ENCODE results near the gene MICAL2. TPM values are rescaled to one million over a fixed set of nuclear protein-coding genes. Genes with fewer than 3 reads are reported as not detected.

Gene MICAL2
- total RNA-seq, 1 experiment from 2014 or later: 69.9 TPM

GRCh38 chr11:12187399-12187798, 77.0 kb downstream of the MICAL2 start:
- DNase-seq (ENCODE audit: low read depth): no peak

GRCh38 chr11:12188548-12189317, 78.3 kb downstream of the MICAL2 start:
- in situ Hi-C loops (cut with HindIII; ENCODE audit: low pct_unique_long_range_greater_than_20kb, low sequenced_read_pairs): no loop called here
- no peak for DNase-seq (ENCODE audit: low read depth)

More at GRCh38 chr11:12187399-12187798, 77.0 kb downstream of the MICAL2 start:
- in situ Hi-C loops (cut with HindIII; ENCODE audit: low pct_unique_long_range_greater_than_20kb, low sequenced_read_pairs): no loop called here

GRCh38 chr11:12189543-12190235, 79.3 kb downstream of the MICAL2 start:
- DNase-seq (ENCODE audit: low read depth): no peak
- in situ Hi-C loops (cut with HindIII; ENCODE audit: low pct_unique_long_range_greater_than_20kb, low sequenced_read_pairs): no loop called here

DNA sequence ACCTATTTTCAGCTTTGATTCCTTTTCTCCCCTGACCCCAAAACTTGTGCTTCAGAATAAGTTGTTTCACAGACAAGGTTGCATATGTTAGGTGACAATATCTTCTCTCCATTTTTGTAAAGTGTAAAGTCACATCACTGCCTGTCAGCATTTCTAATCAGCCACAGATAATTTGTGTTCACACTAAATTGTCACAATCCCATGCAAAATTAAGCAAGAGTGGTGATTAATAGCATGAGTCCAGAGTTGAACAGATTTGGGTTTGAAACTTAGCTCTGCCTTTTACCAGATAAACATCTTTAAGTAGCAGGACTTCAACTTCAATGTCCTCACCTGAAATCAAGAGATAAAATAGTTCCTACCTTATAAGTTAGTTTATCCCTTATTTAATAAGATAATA, 80.1 kb downstream of the MICAL2 start:
- DNase-seq (ENCODE audit: low read depth): no peak
- in situ Hi-C loops (cut with HindIII; ENCODE audit: low pct_unique_long_range_greater_than_20kb, low sequenced_read_pairs): no loop called here

DNA sequence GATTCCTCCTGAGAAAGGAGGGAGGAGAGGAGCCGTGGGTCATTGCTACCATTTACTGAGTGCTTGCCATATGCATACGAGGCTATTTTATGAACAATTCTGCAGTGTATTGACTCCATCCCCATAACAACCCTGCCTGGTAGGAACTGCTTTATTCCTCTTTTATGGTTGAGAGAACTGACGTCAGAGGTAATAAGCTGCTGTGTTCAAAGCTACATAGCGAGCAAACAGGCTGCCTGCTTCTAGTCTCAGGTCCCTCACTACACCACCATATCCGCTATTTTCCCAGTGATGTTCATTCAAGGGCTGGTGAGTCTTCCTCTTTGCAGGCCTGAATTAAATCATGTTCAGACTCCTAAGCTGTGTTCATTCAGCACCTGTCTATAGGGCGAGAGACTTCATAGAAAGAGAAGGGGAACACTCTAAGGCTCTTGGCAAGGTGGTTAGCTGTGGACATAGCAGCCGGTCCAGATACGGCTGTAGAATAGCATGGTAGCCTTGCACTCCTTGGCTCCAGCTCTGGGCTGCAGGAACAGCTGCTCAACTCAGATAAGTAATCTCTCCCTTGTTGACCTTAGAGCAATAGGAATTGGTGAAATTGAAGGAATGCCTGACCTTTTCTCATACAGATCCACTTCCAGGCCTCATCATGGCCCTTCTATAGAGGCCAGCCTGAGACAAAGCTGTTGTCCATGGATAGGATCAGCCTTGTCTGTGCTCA, 82.6 kb downstream of the MICAL2 start:
- no peak for DNase-seq (ENCODE audit: low read depth)
- in situ Hi-C loops (cut with HindIII; ENCODE audit: low pct_unique_long_range_greater_than_20kb, low sequenced_read_pairs): no loop called here

- no peak for DNase-seq (ENCODE audit: low read depth)
- in situ Hi-C loops (cut with HindIII; ENCODE audit: low pct_unique_long_range_greater_than_20kb, low sequenced_read_pairs): no loop called here
Measured at GRCh38 chr11:12193515-12194336, 83.3 kb downstream of the MICAL2 start.

- DNase-seq (ENCODE audit: low read depth): no peak
- in situ Hi-C loops (cut with HindIII; ENCODE audit: low pct_unique_long_range_greater_than_20kb, low sequenced_read_pairs): no loop called here
Measured at GRCh38 chr11:12195768-12196167, 85.4 kb downstream of the MICAL2 start.

DNA sequence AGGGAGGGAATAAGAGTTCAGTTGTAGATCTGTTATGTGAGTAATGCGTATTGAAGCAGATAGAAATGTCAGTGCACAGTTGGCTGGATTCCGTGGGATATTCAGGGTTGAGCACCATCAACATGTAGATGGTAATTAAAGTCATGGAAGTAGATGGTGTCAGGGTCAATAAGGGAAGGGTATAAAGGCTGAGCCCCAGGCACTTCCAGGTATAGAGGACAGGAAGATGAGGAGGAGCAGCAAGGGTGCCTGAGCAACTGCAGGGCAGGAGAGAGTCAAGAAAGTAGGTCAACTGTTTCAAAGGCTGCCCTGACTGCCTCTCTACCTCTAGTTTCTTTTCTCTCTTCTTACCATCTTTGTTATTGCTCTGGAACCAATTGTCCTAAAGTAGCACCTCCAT, 85.9 kb downstream of the MICAL2 start:
- no peak for DNase-seq (ENCODE audit: low read depth)
- in situ Hi-C loops (cut with HindIII; ENCODE audit: low pct_unique_long_range_greater_than_20kb, low sequenced_read_pairs): no loop called here

DNA sequence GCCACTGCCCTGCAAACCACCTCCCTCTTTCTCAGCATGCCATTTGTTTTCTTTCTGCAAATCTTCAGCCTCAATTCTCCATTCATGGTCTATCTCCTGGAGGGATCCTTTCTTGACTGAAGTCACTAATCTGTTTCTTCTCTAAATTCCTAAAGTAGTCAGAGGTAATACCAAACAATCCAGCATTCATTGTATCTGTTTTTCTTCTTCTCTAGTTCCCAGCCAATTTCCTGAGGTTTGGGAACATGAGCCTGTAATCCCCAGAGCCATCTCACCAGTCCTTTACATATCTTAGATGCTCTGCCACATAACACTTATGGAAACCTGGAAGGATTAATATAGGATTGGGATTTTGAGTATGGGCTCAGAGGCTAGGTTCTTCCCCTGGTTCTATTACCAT, 86.5 kb downstream of the MICAL2 start:
- no peak for DNase-seq (ENCODE audit: low read depth)
- in situ Hi-C loops (cut with HindIII; ENCODE audit: low pct_unique_long_range_greater_than_20kb, low sequenced_read_pairs): no loop called here

- no peak for DNase-seq (ENCODE audit: low read depth)
- in situ Hi-C loops (cut with HindIII; ENCODE audit: low pct_unique_long_range_greater_than_20kb, low sequenced_read_pairs): no loop called here
Measured at GRCh38 chr11:12198251-12199222, 88.1 kb downstream of the MICAL2 start.

DNA sequence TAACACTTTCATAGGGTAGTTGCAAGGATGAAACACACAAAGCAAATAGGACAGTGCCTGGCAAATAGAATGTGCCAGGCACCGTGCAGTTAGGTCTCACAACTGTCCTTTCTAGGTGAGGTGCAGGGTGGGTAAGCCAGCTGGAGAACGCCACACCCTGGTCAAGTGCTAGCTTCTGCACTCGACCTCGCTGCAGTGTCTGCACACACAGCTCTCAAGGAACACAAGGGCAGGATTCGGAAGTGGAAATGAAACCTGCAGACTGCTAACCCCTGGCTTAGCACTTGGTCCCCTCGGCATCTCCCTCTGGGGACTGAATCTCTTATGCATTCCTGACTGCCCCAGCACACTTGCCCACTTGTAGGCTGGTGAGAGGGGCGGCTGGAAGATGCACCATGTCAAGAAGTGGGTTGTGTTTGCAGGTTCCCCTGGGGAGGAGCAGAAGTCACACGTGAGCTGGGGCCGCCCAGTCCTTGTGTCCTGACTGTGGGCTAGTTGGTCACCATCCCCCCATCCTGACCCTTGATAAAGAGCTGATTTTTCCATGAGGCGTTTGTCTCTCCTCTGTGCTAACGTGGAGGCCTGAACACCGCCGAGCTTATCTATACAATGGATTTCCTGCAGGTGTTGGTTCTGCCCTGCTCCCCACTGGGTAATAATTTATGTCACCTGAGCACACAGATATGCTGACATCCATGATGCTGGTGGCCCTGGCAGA, 89.0 kb downstream of the MICAL2 start:
- in situ Hi-C loops (cut with HindIII; ENCODE audit: low pct_unique_long_range_greater_than_20kb, low sequenced_read_pairs): no loop called here
- DNase-seq (ENCODE audit: low read depth): no peak

- in situ Hi-C loops (cut with HindIII; ENCODE audit: low pct_unique_long_range_greater_than_20kb, low sequenced_read_pairs): no loop called here
- no peak for DNase-seq (ENCODE audit: low read depth)
Measured at GRCh38 chr11:12200279-12200990, 90.0 kb downstream of the MICAL2 start.

GRCh38 chr11:12200991-12201985, 90.9 kb downstream of the MICAL2 start:
- in situ Hi-C loops (cut with HindIII; ENCODE audit: low pct_unique_long_range_greater_than_20kb, low sequenced_read_pairs): no loop called here
- no peak for DNase-seq (ENCODE audit: low read depth)

DNA sequence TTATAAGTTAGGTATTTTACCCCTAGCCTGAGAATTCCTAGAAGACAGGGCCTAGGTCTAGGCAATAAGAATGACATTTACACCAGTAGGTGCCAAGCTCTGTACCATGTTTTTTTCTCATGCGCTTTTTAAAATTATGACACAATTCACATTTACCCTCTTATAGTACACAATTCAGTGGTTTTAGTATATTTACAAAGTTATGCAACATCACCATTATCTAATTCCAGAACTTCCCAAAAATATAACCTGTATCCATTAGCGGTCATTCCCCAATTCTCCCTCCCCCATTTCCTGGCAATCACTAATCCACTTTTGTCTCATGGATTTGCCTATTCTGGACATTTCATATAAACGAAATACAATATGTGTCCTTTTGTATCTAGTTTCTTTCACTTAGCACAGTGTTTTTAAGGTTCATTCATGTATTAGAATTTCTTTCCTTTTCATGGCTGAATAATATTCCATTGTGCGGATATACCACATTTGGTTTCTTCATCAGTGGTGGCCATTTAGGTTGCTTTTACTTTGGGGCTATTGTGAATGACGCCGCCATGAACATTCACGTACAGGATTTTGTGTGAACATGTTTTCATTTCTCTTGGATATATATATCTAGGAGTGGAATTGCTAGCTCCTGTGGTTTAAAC, 92.4 kb downstream of the MICAL2 start:
- in situ Hi-C loops (cut with HindIII; ENCODE audit: low pct_unique_long_range_greater_than_20kb, low sequenced_read_pairs): no loop called here
- no peak for DNase-seq (ENCODE audit: low read depth)

- in situ Hi-C loops (cut with HindIII; ENCODE audit: low pct_unique_long_range_greater_than_20kb, low sequenced_read_pairs): no loop called here
- DNase-seq (ENCODE audit: low read depth): no peak
Measured at GRCh38 chr11:12204506-12204905, 94.1 kb downstream of the MICAL2 start.

All from Caki2 (cell line).